GM18498 (cell line): Measurements from ENCODE around the gene FOLR3.
"Not testable (repeated sequence)": the region's sequence is repeated elsewhere in the genome, so short reads cannot be mapped to it uniquely, and the experiment has no call there.

Experiments used
- ATAC-seq: cut with Tn5 transposase; IDR thresholded peaks from one replicate; pipeline ENCODE4 v1.9.1; 2021; ENCODE audit warnings: mild to moderate bottlenecking, moderate library complexity; ENCODE audit not compliant: unreplicated experiment

Gene FOLR3

GRCh38 chr11:72135473-72135872 is at the start of gene FOLR3:
Gene FOLR3, plus strand, starts transcription at chr11:72135725. Its CDS starts 228 bp downstream, at chr11:72135953.
- not testable (repeated sequence) for ATAC-seq

- no peak for ATAC-seq
These were observed 47.3 kb upstream of the FOLR3 start for GRCh38 chr11:72088076-72088808.

GRCh38 chr11:72091292-72091691 is 44.2 kb upstream of the FOLR3 start:
- ATAC-seq = no peak

- ATAC-seq = no peak
These were observed 36.8 kb upstream of the FOLR3 start for GRCh38 chr11:72098741-72099140.

- ATAC-seq = no peak
These were observed 35.5 kb upstream of the FOLR3 start for GRCh38 chr11:72100009-72100408.

GRCh38 chr11:72100462-72100861 is 35.1 kb upstream of the FOLR3 start:
- ATAC-seq = no peak

GRCh38 chr11:72102162-72102561 is 33.4 kb upstream of the FOLR3 start:
- no peak for ATAC-seq

GRCh38 chr11:72102631-72102945 is 32.9 kb upstream of the FOLR3 start:
- no peak for ATAC-seq

GRCh38 chr11:72102946-72103753 is 32.4 kb upstream of the FOLR3 start, which contains the start of gene LAMTOR1:
Gene LAMTOR1, minus strand, starts transcription at chr11:72103297. Its CDS starts 73 bp downstream, at chr11:72103224.
- peak; percentile 91 for ATAC-seq

GRCh38 chr11:72103754-72104167 is 31.8 kb upstream of the FOLR3 start:
- ATAC-seq = no peak

- ATAC-seq = no peak
These were observed 29.6 kb upstream of the FOLR3 start, which contains the start of gene TOMT for GRCh38 chr11:72105888-72106287. Gene TOMT, plus strand, starts transcription at chr11:72105924. Its CDS starts 28 bp downstream, at chr11:72105952.

- peak; percentile 0 for ATAC-seq
These were observed 24.0 kb upstream of the FOLR3 start for GRCh38 chr11:72111300-72112142.

- peak; percentile 89 for ATAC-seq
These were observed 23.2 kb upstream of the FOLR3 start, which contains the start of gene ANAPC15 for GRCh38 chr11:72112143-72112977. Gene ANAPC15, minus strand, starts transcription at chr11:72112695. Its CDS starts 1,419 bp downstream, at chr11:72111276.

- ATAC-seq = no peak
These were observed 22.3 kb upstream of the FOLR3 start for GRCh38 chr11:72112978-72113808.

- no peak for ATAC-seq
These were observed 21.0 kb upstream of the FOLR3 start for GRCh38 chr11:72114570-72114969.

- no peak for ATAC-seq
These were observed 19.3 kb upstream of the FOLR3 start for GRCh38 chr11:72116019-72116755.

- no peak for ATAC-seq
These were observed 16.3 kb upstream of the FOLR3 start for GRCh38 chr11:72119198-72119597.

GRCh38 chr11:72120930-72121329 is 14.6 kb upstream of the FOLR3 start:
- ATAC-seq = no peak

- ATAC-seq = no peak
These were observed 12.9 kb upstream of the FOLR3 start for GRCh38 chr11:72122607-72123006.
